ENCODE results near the gene AADACL4. TPM values are rescaled to one million over a fixed set of nuclear protein-coding genes. Genes with fewer than 3 reads are reported as not detected.
A peak's percentile ranks its signal among the peaks of the same experiment; 100 is the strongest.

AADACL4 gene
- total RNA-seq, 1 experiment from 2014 or later = not detected

GRCh38 chr1:12692967-12693782 is 49.3 kb downstream of the AADACL4 start:
- Histone ChIP-seq H2BK20ac (ENCODE audit: low read depth, low read length, poor library complexity, severe bottlenecking) (no peak overlapping the region), H3K4me2 (ENCODE audit: insufficient read depth, insufficient read length, low read length) (no peak overlapping the region), H3K9ac (ENCODE audit: extremely low read depth, insufficient read length, low read length) (no peak overlapping the region), H3K27me3 (ENCODE audit: insufficient read depth, low read length) (no peaks in the 10 kb centered on the region), H3K4ac (ENCODE audit: low read depth, low read length) (no peak overlapping the region), H2BK15ac (ENCODE audit: low read depth, low read length) (no peak overlapping the region), H2BK5ac (ENCODE audit: insufficient read length, low read length) (no peak overlapping the region), H2AFZ (ENCODE audit: low read length) (no peak overlapping the region), H4K5ac (ENCODE audit: insufficient read length, low read depth, low read length) (no peak overlapping the region), H3K23me2 (ENCODE audit: insufficient read length, low read depth, low read length, poor library complexity, severe bottlenecking) (no peaks in the 10 kb centered on the region), H3K9me3 (ENCODE audit: control insufficient read depth, low read depth, low read length) (no peaks in the 10 kb centered on the region), H3T11ph (ENCODE audit: low read length) (no peak overlapping the region), H3K79me2 (ENCODE audit: insufficient read depth, low read length) (no peaks in the 10 kb centered on the region), H3K4me1 (ENCODE audit: insufficient read depth, low read length) (no peaks in the 10 kb centered on the region; the same call in 1 of the 2 replicates), H3K56ac (ENCODE audit: insufficient read length, low read depth, low read length) (no peak overlapping the region), H3K23ac (ENCODE audit: insufficient read length, low read depth, low read length) (no peak overlapping the region), H4K91ac (ENCODE audit: insufficient read length, low read depth, low read length) (no peak overlapping the region), H3K79me1 (ENCODE audit: insufficient read depth, low read depth, low read length, poor library complexity, severe bottlenecking) (no peaks in the 10 kb centered on the region), H2AK5ac (ENCODE audit: insufficient read length, low read length) (no peak overlapping the region), H3K27ac (ENCODE audit: insufficient read length, low read depth, low read length) (no peak overlapping the region), H2BK120ac (ENCODE audit: low read depth, low read length, poor library complexity, severe bottlenecking) (no peak overlapping the region), H2BK12ac (ENCODE audit: insufficient read length, low read depth, low read length) (no peak overlapping the region), H4K20me1 (ENCODE audit: control insufficient read depth, insufficient read depth, insufficient read length) (no peaks in the 10 kb centered on the region), H3K14ac (ENCODE audit: insufficient read depth, low read length) (0 out of 2 replicates have a peak overlapping the region, but pooled peaks have one; percentile 26), H3K18ac (ENCODE audit: insufficient read length, low read depth, low read length) (no peak overlapping the region), H4K8ac (replicated peaks; ENCODE audit: insufficient read length, low read depth, low read length) (no peak overlapping the region)
- no peak overlapping the region for H3K4me3 Mint-ChIP-seq
- no peak overlapping the region for H3K27ac Mint-ChIP-seq
- TF ChIP-seq, protein P1, sequence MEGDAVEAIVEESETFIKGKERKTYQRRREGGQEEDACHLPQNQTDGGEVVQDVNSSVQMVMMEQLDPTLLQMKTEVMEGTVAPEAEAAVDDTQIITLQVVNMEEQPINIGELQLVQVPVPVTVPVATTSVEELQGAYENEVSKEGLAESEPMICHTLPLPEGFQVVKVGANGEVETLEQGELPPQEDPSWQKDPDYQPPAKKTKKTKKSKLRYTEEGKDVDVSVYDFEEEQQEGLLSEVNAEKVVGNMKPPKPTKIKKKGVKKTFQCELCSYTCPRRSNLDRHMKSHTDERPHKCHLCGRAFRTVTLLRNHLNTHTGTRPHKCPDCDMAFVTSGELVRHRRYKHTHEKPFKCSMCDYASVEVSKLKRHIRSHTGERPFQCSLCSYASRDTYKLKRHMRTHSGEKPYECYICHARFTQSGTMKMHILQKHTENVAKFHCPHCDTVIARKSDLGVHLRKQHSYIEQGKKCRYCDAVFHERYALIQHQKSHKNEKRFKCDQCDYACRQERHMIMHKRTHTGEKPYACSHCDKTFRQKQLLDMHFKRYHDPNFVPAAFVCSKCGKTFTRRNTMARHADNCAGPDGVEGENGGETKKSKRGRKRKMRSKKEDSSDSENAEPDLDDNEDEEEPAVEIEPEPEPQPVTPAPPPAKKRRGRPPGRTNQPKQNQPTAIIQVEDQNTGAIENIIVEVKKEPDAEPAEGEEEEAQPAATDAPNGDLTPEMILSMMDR (conservative IDR thresholded peaks at IDR 0.05) = no peak
- DNase-seq = no peak
- H3K9me3 Mint-ChIP-seq = peaks cover 0 to 2% of the 10 kb centered on the region in 2 experiments; a peak in 2 of 5 replicates
- H3K36me3 Mint-ChIP-seq (ENCODE audit: insufficient read depth in 1 of 3, low read depth in 3 of 3) = no peaks in the 10 kb centered on the region
- no CpG with 5 or more reads among the region's 10 CpGs for WGBS (ENCODE audit: extremely low coverage, insufficient read length, low lambda C conversion rate)
- H3K27me3 Mint-ChIP-seq (ENCODE audit: low read depth) = peaks cover 2% of the 10 kb centered on the region
- peaks cover 0 to 3% of the 10 kb centered on the region in 2 experiments; a peak in 1 of 4 replicates for H3K4me1 Mint-ChIP-seq

Data from H9 (cell line).